Endometrial microvascular endothelial cells (primary cell): ENCODE data around the gene NCEH1. TPM values are rescaled to one million over a fixed set of nuclear protein-coding genes. Genes with fewer than 3 reads are reported as not detected.

Experiments used
- in situ Hi-C: cut with HindIII; loops from 2 replicates; pipeline ENCODE4 v1.10.0; 2017; ENCODE audit warnings: low sequenced_read_pairs, low pct_unique_long_range_greater_than_20kb; ENCODE audit errors: inconsistent ontology term
- total RNA-seq: library from RNA; depleted of rRNA; stranded (reverse); fragments of >200 nt; gene quantifications from one replicate; pipeline ENCODE4 v1.2.3, GENCODE V29; 2015; ENCODE audit errors: inconsistent ontology term

NCEH1 gene
- total RNA-seq, 1 donor from 2014 or later: 45.5 TPM

- in situ Hi-C loops: no loop called here
Observed at GRCh38 chr3:172622916-172623700, 87.8 kb downstream of the NCEH1 start.

GRCh38 chr3:172622156-172622555 is 88.7 kb downstream of the NCEH1 start:
- in situ Hi-C loops: no loop called here

DNA sequence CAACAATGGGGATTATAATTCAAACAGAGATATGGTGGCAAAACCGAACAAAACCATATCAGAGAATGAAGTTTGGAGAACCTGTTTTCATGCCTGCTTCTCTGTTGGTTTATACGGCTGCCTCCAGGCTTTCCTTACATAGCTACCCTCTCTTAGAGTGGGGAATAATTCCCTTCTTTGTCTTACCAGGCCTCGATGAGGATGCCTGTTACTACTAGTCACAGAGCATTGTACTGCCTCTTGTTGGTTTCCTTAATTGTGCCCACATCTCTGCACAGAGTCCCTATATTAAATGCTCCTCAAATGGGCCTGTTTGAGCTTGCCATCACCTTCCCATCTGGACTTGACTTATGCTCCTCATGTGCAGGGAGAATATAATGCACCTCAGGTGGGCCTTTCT is 92.9 kb downstream of the NCEH1 start:
- in situ Hi-C loops: no loop called here

GRCh38 chr3:172617013-172617706 is 93.7 kb downstream of the NCEH1 start:
- in situ Hi-C loops: no loop called here

- in situ Hi-C loops: no loop called here
Observed at GRCh38 chr3:172616031-172616461, 94.8 kb downstream of the NCEH1 start.

- in situ Hi-C loops: no loop called here
Observed at GRCh38 chr3:172615296-172615695, 95.6 kb downstream of the NCEH1 start.

- in situ Hi-C loops: no loop called here
Observed at GRCh38 chr3:172614340-172615274, 96.3 kb downstream of the NCEH1 start.

DNA sequence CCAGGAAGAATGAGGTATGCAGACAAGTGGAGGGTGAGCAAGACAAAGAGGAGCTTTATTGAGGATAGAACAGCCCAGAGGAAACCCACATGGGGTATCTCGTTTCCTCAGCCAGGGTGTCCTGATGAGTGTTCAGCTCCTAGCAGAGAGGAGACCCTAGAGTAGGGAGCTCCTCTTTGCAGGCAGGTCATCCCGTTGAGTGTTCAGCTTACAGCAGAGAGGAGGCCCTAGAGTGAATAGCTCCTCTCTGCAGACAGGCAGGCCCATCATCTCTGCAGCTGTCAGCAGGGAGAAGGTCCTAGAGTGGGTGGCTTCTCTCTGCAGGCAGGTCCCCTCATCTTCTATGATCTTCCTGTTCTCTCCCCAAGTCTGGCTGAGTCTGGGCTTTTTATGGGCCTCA is 97.0 kb downstream of the NCEH1 start:
- in situ Hi-C loops: no loop called here

DNA sequence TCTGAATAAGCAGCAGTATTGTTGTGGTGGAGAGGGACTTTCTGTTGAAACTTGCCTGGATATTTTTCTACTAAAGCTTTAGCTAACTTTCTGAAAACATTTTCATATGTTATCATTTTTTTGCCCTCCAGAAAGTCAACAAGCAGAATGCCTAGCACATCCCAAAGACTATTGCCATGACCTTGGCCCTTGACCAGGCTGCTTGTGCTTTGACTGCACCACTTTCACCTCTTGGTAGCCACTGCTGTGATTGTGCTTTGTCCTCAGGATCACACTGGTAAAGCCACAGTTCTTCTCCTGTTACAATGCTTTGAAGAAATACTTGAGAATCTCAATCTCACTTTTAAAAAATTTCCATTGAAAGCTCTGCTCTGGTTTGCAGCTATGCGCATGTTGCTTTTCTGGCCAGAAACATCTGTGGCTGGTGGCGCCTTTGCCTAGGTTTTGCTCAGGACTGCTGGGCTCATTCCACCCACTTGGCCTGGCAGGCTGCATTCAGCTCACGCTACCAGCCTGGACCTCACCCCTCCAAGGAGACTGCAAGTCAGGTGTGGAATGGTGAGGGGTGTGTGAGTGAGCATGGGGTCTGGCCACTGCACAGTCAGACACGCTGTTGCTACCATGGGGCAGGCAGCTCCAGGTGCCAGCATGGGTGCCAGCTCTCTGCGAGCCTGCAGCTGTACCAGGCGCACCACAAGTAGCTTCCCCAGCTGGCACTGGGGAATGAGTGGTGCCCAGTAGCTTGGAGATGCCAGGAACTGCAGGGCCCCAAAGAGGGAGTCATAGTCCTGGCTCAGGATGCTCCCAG is 97.8 kb downstream of the NCEH1 start:
- in situ Hi-C loops: no loop called here

DNA sequence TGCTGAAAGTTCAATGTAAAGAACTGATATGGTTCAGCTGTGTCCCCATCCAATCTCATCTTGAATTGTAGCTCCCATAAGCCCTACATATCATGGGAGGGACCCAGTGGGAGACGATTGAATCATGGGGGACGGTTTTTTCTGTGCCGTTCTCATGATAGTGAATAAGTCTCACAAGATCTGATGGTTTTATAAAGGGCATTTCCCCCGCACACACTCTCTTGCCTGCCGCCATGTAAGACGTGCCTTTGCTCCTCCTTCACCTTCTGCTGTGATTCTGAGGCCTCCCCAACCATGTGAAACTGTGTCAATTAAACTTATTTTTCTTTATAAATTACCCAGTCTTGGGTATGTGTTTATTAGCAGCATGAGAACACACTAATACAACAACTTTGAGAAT is 101.1 kb downstream of the NCEH1 start:
- in situ Hi-C loops: no loop called here

GRCh38 chr3:172608575-172608974 is 102.3 kb downstream of the NCEH1 start:
- in situ Hi-C loops: no loop called here

GRCh38 chr3:172607305-172608121 is 103.4 kb downstream of the NCEH1 start:
- in situ Hi-C loops: no loop called here

- in situ Hi-C loops: no loop called here
Observed at GRCh38 chr3:172606021-172606420, 104.8 kb downstream of the NCEH1 start.

DNA sequence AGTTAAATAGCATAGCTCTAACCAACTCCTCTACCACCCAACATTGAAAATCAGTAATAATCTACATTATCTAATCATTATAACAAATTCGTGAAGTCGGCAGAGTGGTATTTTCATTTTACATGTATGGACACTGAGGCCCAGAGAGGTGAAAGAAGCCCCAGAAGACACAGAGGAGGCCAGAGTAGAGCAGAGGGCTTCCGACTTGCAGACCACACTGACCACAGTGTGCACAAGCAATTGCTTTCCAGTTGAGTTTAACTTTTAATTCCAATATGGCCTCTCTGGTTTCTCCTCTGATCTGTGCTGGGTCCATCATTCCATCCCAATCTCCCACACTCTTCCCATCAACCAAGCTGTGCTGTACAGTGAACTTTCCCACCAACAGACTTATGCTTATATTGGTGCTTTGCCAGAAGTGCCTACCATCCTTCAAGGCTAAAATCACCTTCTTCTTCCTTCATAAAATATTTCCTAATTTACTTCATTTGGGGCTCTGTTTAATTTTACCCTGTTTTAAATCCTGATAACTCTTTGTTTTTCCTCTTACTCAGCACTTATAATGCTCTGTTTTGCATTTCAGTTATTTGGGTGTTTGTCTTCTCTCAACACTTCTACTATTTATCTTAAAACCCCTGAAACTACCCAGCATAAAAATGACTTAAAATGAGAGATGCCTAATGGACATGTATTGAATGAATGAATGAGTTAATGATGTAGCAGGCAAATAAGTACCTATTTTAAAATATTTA is 105.8 kb downstream of the NCEH1 start:
- in situ Hi-C loops: no loop called here

- in situ Hi-C loops: no loop called here
Observed at GRCh38 chr3:172601066-172601832, 109.6 kb downstream of the NCEH1 start.

- in situ Hi-C loops: no loop called here
Observed at GRCh38 chr3:172600644-172601065, 110.2 kb downstream of the NCEH1 start.
